Upper lobe of left lung (tissue), 4 donors: ENCODE measurements around the gene ITPKB.

Experiments used
- CTCF ChIP-seq, 6 experiments: fragments of 450-650 bp in 4 of 6; fragments of 200-600 bp in 2 of 6; sonication (generic) in 2 of 6; IDR thresholded peaks; one replicate each; pipeline ENCODE4 v1.5.1; 2016 to 2019; ENCODE audit warnings: antibody characterized with exemption in 6 of 6
- POLR2A ChIP-seq, 4 donors: fragments of 450-650 bp; IDR thresholded peaks; one replicate each; pipeline ENCODE4 v1.5.1; 2016 to 2017; ENCODE audit warnings: antibody characterized with exemption in 4 of 4, mild to moderate bottlenecking in 2 of 4
- POLR2AphosphoS5 ChIP-seq, 2 donors: sonication (generic); formaldehyde crosslinking; IDR thresholded peaks; one replicate each; pipeline ENCODE4 v1.5.1; 2017; ENCODE audit warnings: antibody characterized with exemption in 2 of 2

DNA sequence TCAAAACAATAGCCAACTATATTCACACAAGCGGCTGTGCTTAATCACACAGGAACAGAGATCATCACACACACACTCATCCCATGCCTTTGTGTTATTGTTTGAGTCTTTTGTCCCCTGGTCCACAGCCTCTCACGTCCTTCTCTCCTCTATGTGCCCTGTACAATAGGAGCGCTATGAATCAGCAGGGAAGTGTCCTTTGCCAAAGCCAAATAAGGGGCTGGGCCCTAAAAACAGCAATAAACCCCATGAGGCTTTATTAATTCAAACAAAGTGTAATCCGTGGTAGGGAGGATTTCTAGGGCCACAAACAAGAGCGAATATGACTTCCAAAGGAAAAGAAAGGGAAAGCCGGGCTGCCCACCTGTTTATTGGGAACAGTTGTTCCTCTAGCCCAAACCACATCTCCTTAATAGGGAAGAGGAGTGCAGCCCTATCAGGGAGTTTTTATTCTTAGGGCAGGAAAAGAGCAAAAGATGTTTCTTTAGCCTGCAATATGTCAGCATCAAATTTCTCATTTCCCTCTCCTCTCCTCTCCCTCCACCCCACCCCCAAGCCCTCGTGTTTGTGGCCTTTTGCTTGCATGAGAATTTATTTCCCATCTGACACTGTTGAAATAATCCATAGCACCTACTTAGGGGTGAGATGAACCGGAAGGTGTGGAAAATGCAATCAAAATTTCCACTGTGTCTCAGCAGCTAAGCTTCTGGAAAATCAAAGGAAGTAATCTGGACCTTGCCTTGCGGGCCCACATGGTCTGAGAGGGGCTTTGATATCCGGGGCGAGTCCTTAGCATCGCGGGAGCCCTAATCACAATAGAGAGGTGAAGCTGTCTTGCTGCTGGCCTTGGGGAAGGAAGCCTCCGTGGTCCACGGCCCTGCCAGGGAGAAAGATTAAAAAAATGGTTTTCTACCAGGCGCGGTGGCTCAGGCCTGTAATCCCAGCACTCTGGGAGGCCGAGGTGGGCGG, 45.3 kb upstream of the ITPKB start:
- TF ChIP-seq CTCF (IDR thresholded peaks at IDR 0.05) (no peak), POLR2AphosphoS5 (IDR thresholded peaks at IDR 0.05) (no peak), POLR2A (IDR thresholded peaks at IDR 0.05) (no peak)
